Testis (tissue), 3 donors: ENCODE measurements around the gene TNS1. TPM values are rescaled to one million over a fixed set of nuclear protein-coding genes. Genes with fewer than 3 reads are reported as not detected.

Source experiments
- DNase-seq: peaks from one replicate; pipeline ENCODE4 v3.0.0-alpha.2; 2019
- H3K27ac ChIP-seq, 2 donors: fragments of 200-600 bp; sonication (generic); one replicate each; pipeline ENCODE4 v1.5.1; 2019
- H3K27me3 ChIP-seq: fragments of 200-600 bp; sonication (generic); one replicate; pipeline ENCODE4 v1.5.1; 2019
- H3K36me3 ChIP-seq: fragments of 200-600 bp; sonication (generic); one replicate; pipeline ENCODE4 v1.5.1; 2017; ENCODE audit warnings: low read depth; ENCODE audit errors: missing control alignments
- H3K4me1 ChIP-seq: fragments of 200-600 bp; sonication (generic); one replicate; pipeline ENCODE4 v1.5.1; 2019
- H3K4me3 ChIP-seq, 2 donors: fragments of 200-600 bp; sonication (generic); one replicate each; pipeline ENCODE4 v1.5.1; 2017 to 2019
- H3K9me3 ChIP-seq: fragments of 200-600 bp; sonication (generic); one replicate; pipeline ENCODE4 v1.5.1; 2017
- POLR2A ChIP-seq: fragments of 450-650 bp; IDR thresholded peaks from one replicate; pipeline ENCODE4 v1.6.1; 2017; ENCODE audit warnings: antibody characterized with exemption, mild to moderate bottlenecking, moderate library complexity
- WGBS, 2 donors: methylation state at CpG; one replicate each; pipeline ENCODE4 v1.1.5; 2018; 5-methylcytosine and 5-hydroxymethylcytosine counted together
- intact Hi-C: fragments of 100-400 bp; cut with DNase I; formaldehyde crosslinking; loops from one replicate; pipeline ENCODE4 v1.15.1; 2023; ENCODE audit warnings: low total_unique reads
- polyA plus RNA-seq: library from polyadenylated mRNA; stranded (reverse); fragments of 350-450 nt; fragmentation: Illumina TruSeq; extraction: RNeasy Lipid Tissue Mini Kit (QIAGEN cat#74804); gene quantifications from one replicate; pipeline ENCODE4 v1.2.3, GENCODE V29; 2014; ENCODE audit warnings: low read depth, low replicate concordance; ENCODE audit not compliant: insufficient read depth
- total RNA-seq, 2 donors: library from RNA; depleted of rRNA; stranded (reverse); fragments of >200 nt; gene quantifications; one replicate each; pipeline ENCODE4 v1.2.3, GENCODE V29; 2016
- TF ChIP-seq, protein P1 (sequence below), 3 experiments: fragments of 450-650 bp in 2 of 3; fragments of 200-600 bp in 1 of 3; sonication (generic) in 1 of 3; IDR thresholded peaks; one replicate each; pipeline ENCODE4 v1.5.1; 2016 to 2019; ENCODE audit warnings: antibody characterized with exemption in 3 of 3, mild to moderate bottlenecking in 2 of 3, moderate library complexity in 1 of 3

Gene TNS1
- total and polyA plus RNA-seq, 3 donors from 2014 or later = 75.9 to 256 (median 227) TPM

DNA sequence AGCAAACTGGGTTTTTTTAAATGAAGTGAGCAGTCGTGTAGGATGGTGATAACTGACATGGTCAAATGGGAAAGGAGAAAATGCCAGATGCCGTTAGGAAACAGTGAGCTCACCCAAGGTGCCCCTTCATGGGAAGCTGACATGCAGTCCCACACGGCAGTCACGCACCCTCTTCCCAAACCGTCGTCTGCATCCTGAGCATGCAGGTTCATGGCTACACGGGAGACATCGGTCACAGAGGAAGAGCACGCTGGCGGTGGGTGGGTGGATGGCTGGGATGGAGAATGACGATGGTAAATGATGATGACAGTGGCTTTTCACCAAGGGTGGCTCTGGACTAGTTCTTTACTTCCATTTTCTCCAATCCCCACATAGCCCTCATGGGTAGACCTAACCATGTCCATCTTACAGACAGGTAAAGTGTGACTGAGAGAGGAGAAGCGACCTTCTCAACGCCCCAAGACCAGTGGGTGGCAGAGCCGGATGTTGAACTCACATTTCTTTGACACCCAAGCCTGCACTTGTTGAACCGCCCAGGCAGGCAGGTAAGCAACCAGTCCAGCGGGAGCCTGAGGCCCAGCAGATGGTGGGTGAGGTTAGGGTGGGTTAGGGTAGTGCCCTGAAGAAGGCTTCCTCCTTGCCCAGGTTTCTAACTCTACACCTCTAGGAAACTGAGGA is 44.5 kb downstream of the TNS1 start:
- H3K27me3 ChIP-seq = no peaks in the 10 kb centered on the region
- TF ChIP-seq, protein P1, sequence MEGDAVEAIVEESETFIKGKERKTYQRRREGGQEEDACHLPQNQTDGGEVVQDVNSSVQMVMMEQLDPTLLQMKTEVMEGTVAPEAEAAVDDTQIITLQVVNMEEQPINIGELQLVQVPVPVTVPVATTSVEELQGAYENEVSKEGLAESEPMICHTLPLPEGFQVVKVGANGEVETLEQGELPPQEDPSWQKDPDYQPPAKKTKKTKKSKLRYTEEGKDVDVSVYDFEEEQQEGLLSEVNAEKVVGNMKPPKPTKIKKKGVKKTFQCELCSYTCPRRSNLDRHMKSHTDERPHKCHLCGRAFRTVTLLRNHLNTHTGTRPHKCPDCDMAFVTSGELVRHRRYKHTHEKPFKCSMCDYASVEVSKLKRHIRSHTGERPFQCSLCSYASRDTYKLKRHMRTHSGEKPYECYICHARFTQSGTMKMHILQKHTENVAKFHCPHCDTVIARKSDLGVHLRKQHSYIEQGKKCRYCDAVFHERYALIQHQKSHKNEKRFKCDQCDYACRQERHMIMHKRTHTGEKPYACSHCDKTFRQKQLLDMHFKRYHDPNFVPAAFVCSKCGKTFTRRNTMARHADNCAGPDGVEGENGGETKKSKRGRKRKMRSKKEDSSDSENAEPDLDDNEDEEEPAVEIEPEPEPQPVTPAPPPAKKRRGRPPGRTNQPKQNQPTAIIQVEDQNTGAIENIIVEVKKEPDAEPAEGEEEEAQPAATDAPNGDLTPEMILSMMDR (IDR thresholded peaks at IDR 0.05) = no peak
- no peak for TF ChIP-seq POLR2A
- H3K27ac ChIP-seq = no peak overlapping the region
- WGBS, 2 donors = 92 to 93% methylated on average over 16 of the region's 16 CpGs
- no peak overlapping the region for H3K4me3 ChIP-seq
- peaks cover 50% of the 10 kb centered on the region for H3K4me1 ChIP-seq
- no peaks in the 10 kb centered on the region for H3K9me3 ChIP-seq
- intact Hi-C loops = no loop called here
- DNase-seq = no peak
- no peaks in the 10 kb centered on the region for H3K36me3 ChIP-seq

DNA sequence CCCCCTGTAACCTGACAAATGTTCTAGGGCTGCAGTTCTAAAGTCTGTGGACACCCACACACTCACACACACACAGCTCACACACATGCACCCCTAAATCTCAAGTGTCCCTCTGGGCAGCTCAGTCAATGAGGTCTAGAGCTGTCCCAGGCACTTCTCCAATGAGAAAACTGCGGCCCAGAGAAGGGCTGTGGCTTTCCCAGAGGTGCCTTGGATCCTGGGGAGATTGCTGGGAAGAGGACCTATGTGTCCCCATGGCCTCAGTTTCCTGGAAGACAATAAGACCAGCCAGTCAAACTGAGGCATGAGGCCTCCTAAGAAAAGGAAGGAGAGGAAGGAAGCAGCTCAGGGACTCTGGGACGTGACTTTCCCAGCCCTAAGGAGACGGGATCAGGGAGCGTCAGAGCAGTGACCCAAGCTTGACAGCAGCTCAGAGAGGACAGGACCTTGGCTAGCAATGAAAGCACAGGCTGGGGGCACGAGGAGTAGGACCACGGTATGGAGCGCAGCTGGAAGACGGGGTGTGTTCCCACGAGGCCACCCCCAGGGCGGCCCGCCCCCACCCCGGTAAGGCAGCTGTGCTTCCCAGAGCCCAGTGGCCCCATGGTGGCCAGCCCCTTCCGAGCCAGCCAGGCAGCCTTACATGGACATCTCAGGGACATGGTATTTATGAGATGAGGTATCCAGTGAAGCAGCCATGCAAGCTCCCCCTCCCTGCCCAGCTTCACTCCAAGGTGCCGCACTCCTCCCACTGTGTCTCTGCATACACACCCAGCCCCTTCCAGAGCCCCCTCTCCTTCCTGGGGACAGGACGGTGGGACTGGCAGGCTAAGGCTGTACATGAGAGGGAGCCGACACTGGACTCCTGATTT is 46.0 kb downstream of the TNS1 start:
- intact Hi-C loops = no loop called here
- H3K9me3 ChIP-seq = no peaks in the 10 kb centered on the region

DNA sequence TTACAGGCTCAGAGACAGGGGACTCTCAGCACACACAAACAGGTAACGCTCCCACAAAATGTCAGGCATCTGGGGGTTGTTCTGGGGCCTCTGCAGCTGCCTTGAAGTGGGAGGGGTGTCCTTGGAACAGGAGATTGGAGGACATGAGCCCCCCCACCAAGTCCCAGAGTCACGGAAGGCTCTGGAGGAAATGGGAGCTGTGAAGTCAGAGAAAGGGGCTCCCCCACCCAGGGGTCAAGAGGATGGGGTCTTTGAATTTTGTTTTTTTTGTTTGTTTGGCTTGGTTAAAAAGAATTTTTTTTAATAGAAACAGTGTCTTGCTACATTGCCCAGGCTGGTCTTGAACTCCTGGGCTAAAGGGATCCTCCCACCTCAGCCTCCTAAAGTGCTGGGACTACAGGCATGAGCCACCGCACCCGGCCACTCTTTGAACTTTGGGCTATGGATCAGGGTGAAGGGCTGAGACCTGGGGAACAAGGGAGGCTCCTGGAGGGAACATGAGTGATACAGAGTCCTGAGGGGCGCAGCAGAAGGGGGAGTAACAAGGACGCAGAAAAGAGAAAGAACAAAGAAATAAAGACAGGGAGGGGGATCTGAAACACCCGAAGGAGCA is 46.8 kb downstream of the TNS1 start:
- no peak for DNase-seq
- 46 to 70% methylated on average over 7 of the region's 7 CpGs for WGBS, 2 donors
- Histone ChIP-seq H3K9me3 (no peaks in the 10 kb centered on the region), H3K4me1 (peaks cover 73% of the 10 kb centered on the region), H3K4me3 (no peak overlapping the region), H3K27me3 (no peaks in the 10 kb centered on the region), H3K27ac (peak overlapping the region in 1 of 2 donors; percentile 61), H3K36me3 (no peaks in the 10 kb centered on the region)
- no peak for TF ChIP-seq POLR2A
- TF ChIP-seq, protein P1 (IDR thresholded peaks at IDR 0.05) = no peak
- intact Hi-C loops = no loop called here

More for the DNA sequence above, 46.0 kb downstream of the TNS1 start:
- TF ChIP-seq, protein P1 (IDR thresholded peaks at IDR 0.05) = no peak
- no peak for TF ChIP-seq POLR2A
- Histone ChIP-seq H3K4me1 (peaks cover 65% of the 10 kb centered on the region), H3K36me3 (no peaks in the 10 kb centered on the region), H3K4me3 (no peak overlapping the region), H3K27ac (peak overlapping the region in 1 of 2 donors; percentile 61), H3K27me3 (no peaks in the 10 kb centered on the region)
- DNase-seq = no peak
- 47 to 57% methylated on average over 3 to 15 of the region's 16 CpGs for WGBS, 2 donors

DNA sequence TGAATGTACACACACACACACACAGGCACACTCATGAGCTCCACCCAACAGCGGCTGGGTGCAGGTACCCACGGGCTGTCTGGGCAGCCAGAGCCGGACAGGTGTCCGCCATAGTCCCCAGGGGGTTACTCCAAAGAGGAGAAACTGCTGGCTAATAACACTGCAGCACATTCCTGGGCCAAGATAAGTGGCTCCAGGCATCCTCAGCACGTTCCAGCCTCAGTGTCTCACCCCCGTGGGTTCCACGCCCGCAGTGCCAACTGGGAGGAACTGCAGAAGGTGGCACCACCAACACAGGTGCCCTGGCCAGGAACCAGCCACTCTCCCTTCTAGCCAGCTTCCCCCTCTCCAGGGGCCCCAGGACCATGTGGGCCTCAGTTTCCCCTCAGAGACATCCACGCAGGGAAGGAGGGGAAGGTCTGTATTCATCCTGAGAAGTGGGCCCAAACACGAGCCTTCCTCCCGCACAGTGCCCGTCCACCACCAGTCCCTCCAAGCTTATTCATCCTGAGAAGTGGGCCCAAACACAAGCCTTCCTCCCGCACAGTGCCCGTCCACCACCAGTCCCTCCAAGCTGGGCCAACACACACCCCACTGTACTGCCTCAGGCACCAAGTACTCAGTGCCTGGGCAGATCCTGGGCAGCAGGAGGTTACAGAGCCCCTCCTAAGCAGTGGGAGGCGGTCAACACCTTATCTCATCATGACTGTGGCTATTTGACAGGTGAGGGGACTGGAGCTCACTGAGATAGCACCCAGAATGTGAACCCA is 47.6 kb downstream of the TNS1 start:
- intact Hi-C loops = no loop called here
- TF ChIP-seq POLR2A = no peak
- TF ChIP-seq, protein P1 (IDR thresholded peaks at IDR 0.05) = no peak
- no peaks in the 10 kb centered on the region for H3K9me3 ChIP-seq
- H3K27ac ChIP-seq = peak overlapping the region; percentile 31 to 61
- no peak for DNase-seq
- H3K27me3 ChIP-seq = no peaks in the 10 kb centered on the region
- H3K36me3 ChIP-seq = no peaks in the 10 kb centered on the region
- WGBS, 2 donors = 81 to 85% methylated on average over 8 to 15 of the region's 15 CpGs
- no peak overlapping the region for H3K4me3 ChIP-seq
- peaks cover 72% of the 10 kb centered on the region for H3K4me1 ChIP-seq
